ENCODE data around the gene GPR52. TPM values are rescaled to one million over a fixed set of nuclear protein-coding genes. Genes with fewer than 3 reads are reported as not detected.

Gene GPR52
- total RNA-seq, 1 donor from 2014 or later = 12.4 TPM

DNA sequence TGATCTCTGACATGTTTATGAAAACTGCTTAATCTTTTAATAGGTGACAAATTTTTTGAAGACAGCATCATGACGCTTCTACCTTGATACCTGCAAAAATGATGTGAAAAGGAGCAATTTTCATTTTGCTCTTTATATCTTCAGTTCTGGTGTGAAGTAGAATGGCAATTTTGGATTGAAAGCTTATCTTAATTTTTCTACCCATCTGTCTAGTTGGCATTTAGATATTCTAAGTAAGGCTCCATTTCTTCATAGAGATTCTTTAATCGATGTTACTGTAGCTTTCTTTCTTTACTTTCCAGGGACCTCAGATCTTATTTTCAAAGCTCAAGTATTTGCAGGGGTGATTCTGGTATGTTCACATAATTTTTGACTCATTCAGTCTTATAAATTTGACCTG is 32.3 kb upstream of the GPR52 start:
- Mint-ChIP-seq H3K27ac (no peak overlapping the region), H3K27me3 (no peaks in the 10 kb centered on the region), H3K4me3 (no peak overlapping the region), H3K4me1 (peaks cover 50% of the 10 kb centered on the region), H3K36me3 (ENCODE audit: low read depth) (peaks cover 19% of the 10 kb centered on the region), H3K9me3 (peaks cover 18% of the 10 kb centered on the region)
- TF ChIP-seq, protein P1, sequence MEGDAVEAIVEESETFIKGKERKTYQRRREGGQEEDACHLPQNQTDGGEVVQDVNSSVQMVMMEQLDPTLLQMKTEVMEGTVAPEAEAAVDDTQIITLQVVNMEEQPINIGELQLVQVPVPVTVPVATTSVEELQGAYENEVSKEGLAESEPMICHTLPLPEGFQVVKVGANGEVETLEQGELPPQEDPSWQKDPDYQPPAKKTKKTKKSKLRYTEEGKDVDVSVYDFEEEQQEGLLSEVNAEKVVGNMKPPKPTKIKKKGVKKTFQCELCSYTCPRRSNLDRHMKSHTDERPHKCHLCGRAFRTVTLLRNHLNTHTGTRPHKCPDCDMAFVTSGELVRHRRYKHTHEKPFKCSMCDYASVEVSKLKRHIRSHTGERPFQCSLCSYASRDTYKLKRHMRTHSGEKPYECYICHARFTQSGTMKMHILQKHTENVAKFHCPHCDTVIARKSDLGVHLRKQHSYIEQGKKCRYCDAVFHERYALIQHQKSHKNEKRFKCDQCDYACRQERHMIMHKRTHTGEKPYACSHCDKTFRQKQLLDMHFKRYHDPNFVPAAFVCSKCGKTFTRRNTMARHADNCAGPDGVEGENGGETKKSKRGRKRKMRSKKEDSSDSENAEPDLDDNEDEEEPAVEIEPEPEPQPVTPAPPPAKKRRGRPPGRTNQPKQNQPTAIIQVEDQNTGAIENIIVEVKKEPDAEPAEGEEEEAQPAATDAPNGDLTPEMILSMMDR (IDR thresholded peaks at IDR 0.05) = no peak
- ChIA-PET CTCF (no interaction called here), POLR2A (no interaction called here)
- no peak for ATAC-seq (ENCODE audit: low read depth)
- intact Hi-C loops (cut with micrococcal nuclease) = no loop called here
- DNase-seq = no peak

DNA sequence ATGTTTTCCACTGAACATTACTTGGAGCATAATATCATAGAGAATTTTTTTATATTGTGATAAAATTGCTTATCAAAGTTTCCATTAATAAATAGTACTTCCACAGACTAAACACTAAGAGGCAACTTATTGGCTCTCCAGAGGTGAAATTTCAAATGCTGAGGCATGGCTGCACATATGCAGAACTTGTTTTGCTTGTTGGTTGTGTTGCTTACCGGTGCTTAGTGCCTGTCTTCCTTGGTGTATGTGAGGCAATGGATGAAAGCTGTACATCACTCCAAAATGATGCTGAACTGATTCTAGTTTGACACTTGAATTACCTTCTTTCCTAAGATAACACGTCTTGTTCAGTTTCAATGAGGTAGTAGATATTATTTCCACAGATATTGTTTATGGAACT is 29.8 kb upstream of the GPR52 start:
- Mint-ChIP-seq H3K9me3 (no peaks in the 10 kb centered on the region), H3K4me1 (peaks cover 35% of the 10 kb centered on the region), H3K27me3 (no peaks in the 10 kb centered on the region), H3K4me3 (no peak overlapping the region), H3K36me3 (ENCODE audit: low read depth) (peaks cover 9% of the 10 kb centered on the region), H3K27ac (no peak overlapping the region)
- POLR2A ChIA-PET = no interaction called here
- CTCF ChIA-PET = no interaction called here
- TF ChIP-seq, protein P1 (IDR thresholded peaks at IDR 0.05) = no peak
- DNase-seq = no peak
- ATAC-seq (ENCODE audit: low read depth) = no peak
- intact Hi-C loops (cut with micrococcal nuclease) = no loop called here

DNA sequence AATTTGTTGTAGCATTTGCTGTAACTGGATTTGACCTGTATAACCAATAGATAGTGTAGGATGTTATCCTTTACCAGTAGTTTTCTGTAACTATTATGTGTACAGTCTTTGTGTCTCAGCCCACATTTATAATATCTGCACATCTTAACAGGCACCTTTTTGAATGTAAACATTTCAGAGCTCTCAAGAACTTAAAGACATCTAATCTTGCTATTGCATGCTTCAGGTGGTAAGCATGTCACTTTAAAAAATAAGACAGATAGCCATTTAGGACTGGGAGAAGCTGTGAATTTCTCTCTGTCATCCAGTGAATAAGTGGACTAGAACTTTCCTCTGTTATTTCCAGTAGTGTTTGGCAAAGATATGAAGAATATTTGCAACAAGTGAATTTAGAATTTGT is 22.6 kb upstream of the GPR52 start:
- intact Hi-C loops (cut with micrococcal nuclease) = no loop called here
- H3K27me3 Mint-ChIP-seq = no peaks in the 10 kb centered on the region
- H3K27ac Mint-ChIP-seq = no peak overlapping the region
- H3K4me1 Mint-ChIP-seq = peaks cover 9% of the 10 kb centered on the region
- no peak for ATAC-seq (ENCODE audit: low read depth)
- peaks cover 9% of the 10 kb centered on the region for H3K36me3 Mint-ChIP-seq (ENCODE audit: low read depth)
- H3K4me3 Mint-ChIP-seq = no peak overlapping the region
- ChIA-PET CTCF (no interaction called here), POLR2A (no interaction called here)
- H3K9me3 Mint-ChIP-seq = no peaks in the 10 kb centered on the region
- DNase-seq = no peak
- TF ChIP-seq, protein P1 (IDR thresholded peaks at IDR 0.05) = no peak

GRCh38 chr1:174426153-174426552 is 21.6 kb upstream of the GPR52 start:
- DNase-seq (no peak), ATAC-seq (ENCODE audit: low read depth) (no peak)
- intact Hi-C loops (cut with micrococcal nuclease) = no loop called here
- Mint-ChIP-seq H3K27ac (no peak overlapping the region), H3K9me3 (no peaks in the 10 kb centered on the region), H3K4me3 (no peak overlapping the region), H3K36me3 (ENCODE audit: low read depth) (peaks cover 9% of the 10 kb centered on the region), H3K27me3 (no peaks in the 10 kb centered on the region), H3K4me1 (peaks cover 9% of the 10 kb centered on the region)
- POLR2A ChIA-PET = no interaction called here
- CTCF ChIA-PET = no interaction called here
- TF ChIP-seq, protein P1 (IDR thresholded peaks at IDR 0.05) = no peak

- H3K27ac Mint-ChIP-seq = no peak overlapping the region
- no peak overlapping the region for H3K4me3 Mint-ChIP-seq
- CTCF ChIA-PET = no interaction called here
- DNase-seq = no peak
- no peak for ATAC-seq (ENCODE audit: low read depth)
- H3K9me3 Mint-ChIP-seq = no peaks in the 10 kb centered on the region
- no peaks in the 10 kb centered on the region for H3K27me3 Mint-ChIP-seq
- peaks cover 9% of the 10 kb centered on the region for H3K4me1 Mint-ChIP-seq
- TF ChIP-seq, protein P1 (IDR thresholded peaks at IDR 0.05) = no peak
- intact Hi-C loops (cut with micrococcal nuclease) = no loop called here
- peaks cover 9% of the 10 kb centered on the region for H3K36me3 Mint-ChIP-seq (ENCODE audit: low read depth)
- POLR2A ChIA-PET = no interaction called here
Measured at GRCh38 chr1:174428033-174428432, 19.7 kb upstream of the GPR52 start.

Data from activated B cell treated with CpG ODN at 0.5 μM for 24 hours (primary cell).